ENCODE measurements around the gene FUT7. TPM values are rescaled to one million over a fixed set of nuclear protein-coding genes. Genes with fewer than 3 reads are reported as not detected.

FUT7 gene
- total and polyA plus RNA-seq, 9 of the 15 experiments (the other 6 are each of a cell fraction or from before 2014, with no cell fraction given) = not detected

- FAIRE-seq = no peak
- intact Hi-C loops (cut with micrococcal nuclease) = no loop called here
- TF ChIP-seq PCBP1 (IDR thresholded peaks at IDR 0.05; ENCODE audit: low read depth, low read length, poor library complexity, severe bottlenecking) (no peak), XRCC5 (IDR thresholded peaks at IDR 0.05; ENCODE audit: low read depth, low read length) (no peak), ZNF175 (CRISPR knock-in tag; IDR thresholded peaks at IDR 0.05; ENCODE audit: low read depth) (no peak), MAFK (IDR thresholded peaks at IDR 0.05; ENCODE audit: low read length) (no peak), ZC3H11A (IDR thresholded peaks at IDR 0.05; ENCODE audit: low read depth, low read length) (no peak), CREB5 (CRISPR knock-in tag; IDR thresholded peaks at IDR 0.05) (no peak), HDAC2 (IDR thresholded peaks at IDR 0.05) (no peak), HINFP (tag; conservative IDR thresholded peaks at IDR 0.05; ENCODE audit: low read depth) (no peak), ZNF77 (CRISPR knock-in tag; IDR thresholded peaks at IDR 0.05) (no peak), RFX5 (IDR thresholded peaks at IDR 0.05; ENCODE audit: low read depth, low read length) (no peak), TEAD4 (IDR thresholded peaks at IDR 0.05; ENCODE audit: low read length) (no peak), TEAD4 (CRISPR knock-in tag; IDR thresholded peaks at IDR 0.05; ENCODE audit: borderline replicate concordance) (no peak)
- TF ChIP-seq, protein P1, sequence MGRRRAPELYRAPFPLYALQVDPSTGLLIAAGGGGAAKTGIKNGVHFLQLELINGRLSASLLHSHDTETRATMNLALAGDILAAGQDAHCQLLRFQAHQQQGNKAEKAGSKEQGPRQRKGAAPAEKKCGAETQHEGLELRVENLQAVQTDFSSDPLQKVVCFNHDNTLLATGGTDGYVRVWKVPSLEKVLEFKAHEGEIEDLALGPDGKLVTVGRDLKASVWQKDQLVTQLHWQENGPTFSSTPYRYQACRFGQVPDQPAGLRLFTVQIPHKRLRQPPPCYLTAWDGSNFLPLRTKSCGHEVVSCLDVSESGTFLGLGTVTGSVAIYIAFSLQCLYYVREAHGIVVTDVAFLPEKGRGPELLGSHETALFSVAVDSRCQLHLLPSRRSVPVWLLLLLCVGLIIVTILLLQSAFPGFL (CRISPR knock-in tag; IDR thresholded peaks at IDR 0.05) = no peak
- TF ChIP-seq, protein P2, sequence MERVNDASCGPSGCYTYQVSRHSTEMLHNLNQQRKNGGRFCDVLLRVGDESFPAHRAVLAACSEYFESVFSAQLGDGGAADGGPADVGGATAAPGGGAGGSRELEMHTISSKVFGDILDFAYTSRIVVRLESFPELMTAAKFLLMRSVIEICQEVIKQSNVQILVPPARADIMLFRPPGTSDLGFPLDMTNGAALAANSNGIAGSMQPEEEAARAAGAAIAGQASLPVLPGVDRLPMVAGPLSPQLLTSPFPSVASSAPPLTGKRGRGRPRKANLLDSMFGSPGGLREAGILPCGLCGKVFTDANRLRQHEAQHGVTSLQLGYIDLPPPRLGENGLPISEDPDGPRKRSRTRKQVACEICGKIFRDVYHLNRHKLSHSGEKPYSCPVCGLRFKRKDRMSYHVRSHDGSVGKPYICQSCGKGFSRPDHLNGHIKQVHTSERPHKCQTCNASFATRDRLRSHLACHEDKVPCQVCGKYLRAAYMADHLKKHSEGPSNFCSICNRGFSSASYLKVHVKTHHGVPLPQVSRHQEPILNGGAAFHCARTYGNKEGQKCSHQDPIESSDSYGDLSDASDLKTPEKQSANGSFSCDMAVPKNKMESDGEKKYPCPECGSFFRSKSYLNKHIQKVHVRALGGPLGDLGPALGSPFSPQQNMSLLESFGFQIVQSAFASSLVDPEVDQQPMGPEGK (CRISPR knock-in tag; IDR thresholded peaks at IDR 0.05; ENCODE audit: borderline replicate concordance) = no peak
- TF ChIP-seq, protein P3, sequence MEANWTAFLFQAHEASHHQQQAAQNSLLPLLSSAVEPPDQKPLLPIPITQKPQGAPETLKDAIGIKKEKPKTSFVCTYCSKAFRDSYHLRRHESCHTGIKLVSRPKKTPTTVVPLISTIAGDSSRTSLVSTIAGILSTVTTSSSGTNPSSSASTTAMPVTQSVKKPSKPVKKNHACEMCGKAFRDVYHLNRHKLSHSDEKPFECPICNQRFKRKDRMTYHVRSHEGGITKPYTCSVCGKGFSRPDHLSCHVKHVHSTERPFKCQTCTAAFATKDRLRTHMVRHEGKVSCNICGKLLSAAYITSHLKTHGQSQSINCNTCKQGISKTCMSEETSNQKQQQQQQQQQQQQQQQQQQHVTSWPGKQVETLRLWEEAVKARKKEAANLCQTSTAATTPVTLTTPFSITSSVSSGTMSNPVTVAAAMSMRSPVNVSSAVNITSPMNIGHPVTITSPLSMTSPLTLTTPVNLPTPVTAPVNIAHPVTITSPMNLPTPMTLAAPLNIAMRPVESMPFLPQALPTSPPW (CRISPR knock-in tag; IDR thresholded peaks at IDR 0.05) = no peak
Observed at GRCh38 chr9:137065336-137065967, 33.6 kb upstream of the FUT7 start.

More at GRCh38 chr9:137065336-137065967, 33.6 kb upstream of the FUT7 start:
- Histone ChIP-seq H3K4me3 (no peak overlapping the region), H3K79me2 (ENCODE audit: control insufficient read depth, insufficient read depth, low read length) (peaks cover 31% of the 10 kb centered on the region), H3K9me1 (ENCODE audit: control insufficient read depth, insufficient read depth, low read length) (peaks cover 8% of the 10 kb centered on the region), H3K4me2 (ENCODE audit: insufficient read depth, low read length) (no peak overlapping the region), H3K36me3 (ENCODE audit: control insufficient read depth, insufficient read depth, low read length) (peaks cover 41% of the 10 kb centered on the region; the same call in 2 of the 3 replicates), H2AFZ (ENCODE audit: low read depth, low read length) (no peak overlapping the region), H4K20me1 (replicated peaks; ENCODE audit: control insufficient read depth, insufficient read depth, low read length) (peaks cover 22% of the 10 kb centered on the region), H3K27me3 (ENCODE audit: control insufficient read depth in 2 of 2, insufficient read depth in 2 of 2, low read length in 2 of 2) (no peaks in the 10 kb centered on the region), H3K9ac (ENCODE audit: insufficient read depth in 1 of 2, low read depth in 2 of 2, low read length in 2 of 2) (no peak overlapping the region; a peak in 1 of 4 replicates), H3K27ac (ENCODE audit: extremely low read depth, low read depth, low read length) (no peak overlapping the region), H3K9me3 (replicated peaks; ENCODE audit: control insufficient read depth, insufficient read depth, low read depth, low read length) (no peaks in the 10 kb centered on the region), H3K4me1 (replicated peaks in 1 of 2; ENCODE audit: control insufficient read depth in 2 of 2, insufficient read depth in 2 of 2, low read length in 2 of 2) (peaks cover 18 to 65% of the 10 kb centered on the region in 2 experiments; a peak in 4 of 5 replicates)
- ChIA-PET POLR2A (no interaction called here), CTCF (ENCODE audit: low intra/inter-chr PET ratio) (no interaction called here)
- 89% methylated on average over 19 of the region's 23 CpGs for WGBS (ENCODE audit: insufficient coverage, low coverage, missing lambda C conversion rate)
- in situ Hi-C loops (cut with MboI) = no loop called here
- ATAC-seq (no peak), DNase-seq (ENCODE audit: extremely low read depth in 1 of 4, low spot score in 3 of 4) (no peak)
- no TSS peak for BruUV-seq (replicated peaks)
